Hematopoietic multipotent progenitor cell treated with erythropoietin and hydrocortisone succinate and interleukin-3 and kit ligand, for 8 days (in vitro differentiated cells): ENCODE data around the gene NDOR1.
A peak's percentile ranks its signal among the peaks of the same experiment; 100 is the strongest.

Experiments used
- DNase-seq: peaks from one replicate; pipeline ENCODE4 v3.0.0-alpha.2; 2015

NDOR1 gene

GRCh38 chr9:137199411-137200121, 5.9 kb upstream of the NDOR1 start:
- DNase-seq, result no peak

GRCh38 chr9:137200311-137201204, 4.9 kb upstream of the NDOR1 start, which contains the start of gene TPRN:
Gene TPRN (minus strand): TSS chr9:137200741. CDS start chr9:137200711, 30 bp downstream.
- peak; percentile 99 for DNase-seq

- no peak for DNase-seq
These were observed 4.2 kb upstream of the NDOR1 start for GRCh38 chr9:137201205-137201868.

GRCh38 chr9:137202966-137203365, 2.5 kb upstream of the NDOR1 start:
- no peak for DNase-seq

- no peak for DNase-seq
These were observed 772 bp upstream of the NDOR1 start for GRCh38 chr9:137204731-137205125.

GRCh38 chr9:137206602-137207001, 1.1 kb downstream of the NDOR1 start:
- peak; percentile 76 for DNase-seq

- no peak for DNase-seq
These were observed 6.0 kb downstream of the NDOR1 start for GRCh38 chr9:137211532-137211931.

- DNase-seq, result no peak
These were observed 7.0 kb downstream of the NDOR1 start for GRCh38 chr9:137212520-137212919.

GRCh38 chr9:137213160-137214060, 7.9 kb downstream of the NDOR1 start:
- DNase-seq, result no peak

GRCh38 chr9:137214620-137215019, 9.1 kb downstream of the NDOR1 start:
- no peak for DNase-seq

GRCh38 chr9:137215196-137215986, 9.9 kb downstream of the NDOR1 start:
- DNase-seq, result no peak

GRCh38 chr9:137216188-137216965, 10.9 kb downstream of the NDOR1 start:
- no peak for DNase-seq

- peak; percentile 34 for DNase-seq
These were observed 12.0 kb downstream of the NDOR1 start for GRCh38 chr9:137217276-137218211.

GRCh38 chr9:137218212-137218753, 12.8 kb downstream of the NDOR1 start:
- DNase-seq, result no peak

GRCh38 chr9:137218754-137219271, 13.3 kb downstream of the NDOR1 start:
- DNase-seq, result peak; percentile 83

- DNase-seq, result no peak
These were observed 14.3 kb downstream of the NDOR1 start for GRCh38 chr9:137219757-137220316.

GRCh38 chr9:137220317-137221094, 15.0 kb downstream of the NDOR1 start:
- DNase-seq, result no peak

GRCh38 chr9:137221095-137221505, 15.6 kb downstream of the NDOR1 start:
- DNase-seq, result no peak
